Measurements from ENCODE around the gene ARHGAP44.

DNA sequence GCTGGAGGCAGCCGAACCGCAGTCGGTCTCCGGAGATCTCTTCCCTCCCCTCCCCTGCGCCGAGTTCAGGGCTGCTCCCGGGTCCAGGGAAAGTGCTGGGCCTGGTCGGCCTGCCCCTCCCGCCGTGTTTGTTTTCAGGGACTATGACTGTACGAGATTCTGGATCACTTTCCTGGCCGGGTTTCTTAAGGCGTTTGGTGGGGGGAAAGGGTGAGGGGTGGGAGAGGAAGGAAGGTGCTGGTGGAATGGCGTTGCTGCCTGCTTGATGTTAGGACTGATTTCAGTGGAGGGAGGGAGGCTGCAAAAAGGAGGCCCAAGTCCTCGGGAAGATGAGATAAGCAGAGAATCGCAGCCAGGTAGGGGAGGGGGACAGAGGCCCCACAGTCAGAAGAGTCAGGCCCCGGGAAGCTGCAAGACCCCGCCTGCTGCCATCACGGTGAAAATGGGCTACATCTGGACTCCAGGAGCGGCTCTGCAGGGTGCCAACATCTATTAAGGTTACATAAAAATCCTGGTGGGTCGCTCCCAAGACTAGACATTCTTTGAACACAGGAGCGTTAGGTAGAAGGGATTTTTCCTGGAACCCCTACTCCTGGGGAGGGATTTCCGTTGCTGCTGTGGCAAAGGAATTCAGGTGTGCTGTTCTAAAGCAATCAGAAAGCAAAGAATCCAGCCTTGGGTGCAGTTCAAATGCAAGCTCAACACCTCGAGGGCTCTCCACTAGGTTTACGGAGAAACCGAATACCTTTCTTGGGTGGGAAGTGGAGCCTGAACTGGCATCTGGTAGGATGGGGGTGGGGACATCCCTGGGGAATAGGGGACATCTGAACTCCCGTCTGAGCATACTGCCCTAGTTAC, 1.2 kb downstream of the ARHGAP44 start:
- TF ChIP-seq ZBTB33 (IDR thresholded peaks at IDR 0.05) (no peak), TAF1 (conservative IDR thresholded peaks at IDR 0.05) (no peak), CTCF (IDR thresholded peaks at IDR 0.05; ENCODE audit: low read depth, low read length, missing input control) (no peak), YY1 (IDR thresholded peaks at IDR 0.05) (no peak), GABPA (IDR thresholded peaks at IDR 0.05 in 1 of 2, conservative IDR thresholded peaks at IDR 0.05 in 1 of 2) (no peak), RAD21 (IDR thresholded peaks at IDR 0.05) (no peak), SP1 (IDR thresholded peaks at IDR 0.05) (no peak), NR2F2 (IDR thresholded peaks at IDR 0.05) (no peak), MAX (IDR thresholded peaks at IDR 0.05) (no peak), FOXA2 (IDR thresholded peaks at IDR 0.05) (no peak), JUND (IDR thresholded peaks at IDR 0.05) (no peak), RXRA (IDR thresholded peaks at IDR 0.05) (no peak)
- TF ChIP-seq, protein P1, sequence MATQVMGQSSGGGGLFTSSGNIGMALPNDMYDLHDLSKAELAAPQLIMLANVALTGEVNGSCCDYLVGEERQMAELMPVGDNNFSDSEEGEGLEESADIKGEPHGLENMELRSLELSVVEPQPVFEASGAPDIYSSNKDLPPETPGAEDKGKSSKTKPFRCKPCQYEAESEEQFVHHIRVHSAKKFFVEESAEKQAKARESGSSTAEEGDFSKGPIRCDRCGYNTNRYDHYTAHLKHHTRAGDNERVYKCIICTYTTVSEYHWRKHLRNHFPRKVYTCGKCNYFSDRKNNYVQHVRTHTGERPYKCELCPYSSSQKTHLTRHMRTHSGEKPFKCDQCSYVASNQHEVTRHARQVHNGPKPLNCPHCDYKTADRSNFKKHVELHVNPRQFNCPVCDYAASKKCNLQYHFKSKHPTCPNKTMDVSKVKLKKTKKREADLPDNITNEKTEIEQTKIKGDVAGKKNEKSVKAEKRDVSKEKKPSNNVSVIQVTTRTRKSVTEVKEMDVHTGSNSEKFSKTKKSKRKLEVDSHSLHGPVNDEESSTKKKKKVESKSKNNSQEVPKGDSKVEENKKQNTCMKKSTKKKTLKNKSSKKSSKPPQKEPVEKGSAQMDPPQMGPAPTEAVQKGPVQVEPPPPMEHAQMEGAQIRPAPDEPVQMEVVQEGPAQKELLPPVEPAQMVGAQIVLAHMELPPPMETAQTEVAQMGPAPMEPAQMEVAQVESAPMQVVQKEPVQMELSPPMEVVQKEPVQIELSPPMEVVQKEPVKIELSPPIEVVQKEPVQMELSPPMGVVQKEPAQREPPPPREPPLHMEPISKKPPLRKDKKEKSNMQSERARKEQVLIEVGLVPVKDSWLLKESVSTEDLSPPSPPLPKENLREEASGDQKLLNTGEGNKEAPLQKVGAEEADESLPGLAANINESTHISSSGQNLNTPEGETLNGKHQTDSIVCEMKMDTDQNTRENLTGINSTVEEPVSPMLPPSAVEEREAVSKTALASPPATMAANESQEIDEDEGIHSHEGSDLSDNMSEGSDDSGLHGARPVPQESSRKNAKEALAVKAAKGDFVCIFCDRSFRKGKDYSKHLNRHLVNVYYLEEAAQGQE (IDR thresholded peaks at IDR 0.05): no peak
- TF ChIP-seq, protein P2, sequence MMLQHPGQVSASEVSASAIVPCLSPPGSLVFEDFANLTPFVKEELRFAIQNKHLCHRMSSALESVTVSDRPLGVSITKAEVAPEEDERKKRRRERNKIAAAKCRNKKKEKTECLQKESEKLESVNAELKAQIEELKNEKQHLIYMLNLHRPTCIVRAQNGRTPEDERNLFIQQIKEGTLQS (IDR thresholded peaks at IDR 0.05): no peak
